CD14-positive monocyte (primary cell): ENCODE results near the gene SLX9. TPM values are rescaled to one million over a fixed set of nuclear protein-coding genes. Genes with fewer than 3 reads are reported as not detected.

Experiments used
- DNase-seq, 3 donors: peaks; one replicate each; pipeline ENCODE4 v3.0.0-alpha.2; 2011 to 2022
- H2AFZ ChIP-seq: 2 replicates; pipeline ENCODE4 v1.6.0; 2012; ENCODE audit warnings: mild to moderate bottlenecking, low read depth, low read length, inconsistent platforms; ENCODE audit not compliant: insufficient read depth, poor library complexity, severe bottlenecking
- H3K27ac ChIP-seq, 2 donors: 1 replicate in 1 of 2; 2 replicates in 1 of 2; pipeline ENCODE4 v1.5.1; 2012 to 2013; ENCODE audit warnings: low read length in 2 of 2, control low read depth in 1 of 2, inconsistent platforms in 1 of 2, low read depth in 1 of 2, mild to moderate bottlenecking in 1 of 2
- H3K27me3 ChIP-seq, 2 donors: one replicate each; pipeline versions ENCODE4 v1.6.0 to v1.6.1; 2011 to 2013; ENCODE audit warnings: low read length in 2 of 2; ENCODE audit not compliant: control insufficient read depth in 2 of 2, insufficient read depth in 2 of 2
- H3K36me3 ChIP-seq, 2 donors: replicated peaks in 1 of 2; 1 replicate in 1 of 2; 2 replicates in 1 of 2; pipeline versions ENCODE4 v1.5.1 to v1.6.1; 2012 to 2013; ENCODE audit warnings: low read length in 2 of 2, control low read depth in 1 of 2, inconsistent platforms in 1 of 2, mild to moderate bottlenecking in 1 of 2; ENCODE audit not compliant: insufficient read depth in 2 of 2, control insufficient read depth in 1 of 2
- H3K4me1 ChIP-seq, 2 donors: 1 replicate in 1 of 2; 2 replicates in 1 of 2; pipeline versions ENCODE4 v1.5.1 to v1.6.1; 2012 to 2013; ENCODE audit warnings: low read length in 2 of 2, control low read depth in 1 of 2, inconsistent platforms in 1 of 2, mild to moderate bottlenecking in 1 of 2, moderate library complexity in 1 of 2; ENCODE audit not compliant: insufficient read depth in 2 of 2, control insufficient read depth in 1 of 2
- H3K4me2 ChIP-seq: replicated peaks from 2 replicates; pipeline ENCODE3; 2012; ENCODE audit warnings: low read length, moderate library complexity, mild to moderate bottlenecking; ENCODE audit not compliant: poor library complexity, severe bottlenecking; ENCODE audit errors: extremely low read depth
- H3K4me3 ChIP-seq, 3 experiments: fragments of 200-600 bp in 1 of 3; sonication (generic) in 1 of 3; replicated peaks in 1 of 3; 1 replicate in 2 of 3; 2 replicates in 1 of 3; pipeline ENCODE4 v1.5.1; 2011 to 2013; ENCODE audit warnings: low read length in 3 of 3, mild to moderate bottlenecking in 3 of 3, control low read depth in 2 of 3, low read depth in 2 of 3, inconsistent platforms in 1 of 3, moderate library complexity in 1 of 3
- H3K79me2 ChIP-seq: 2 replicates; pipeline ENCODE4 v1.6.0; 2012; ENCODE audit warnings: mild to moderate bottlenecking, control low read depth, inconsistent platforms, low read length, moderate library complexity; ENCODE audit not compliant: insufficient read depth
- H3K9ac ChIP-seq: 2 replicates; pipeline ENCODE4 v1.6.0; 2017; ENCODE audit warnings: low read length, mild to moderate bottlenecking; ENCODE audit not compliant: insufficient read depth, poor library complexity, severe bottlenecking
- H3K9me3 ChIP-seq, 2 donors: replicated peaks in 1 of 2; 1 replicate in 1 of 2; 2 replicates in 1 of 2; pipeline versions ENCODE4 v1.5.1 to v1.6.1; 2012 to 2013; ENCODE audit warnings: low read length in 2 of 2, control low read depth in 1 of 2; ENCODE audit not compliant: control insufficient read depth in 1 of 2, insufficient read depth in 1 of 2
- H4K20me1 ChIP-seq: 2 replicates; pipeline ENCODE4 v1.6.0; 2012; ENCODE audit warnings: mild to moderate bottlenecking, low read length, control low read depth, moderate library complexity; ENCODE audit not compliant: insufficient read depth
- H3K27ac Mint-ChIP-seq, 7 donors: one replicate each; pipeline ENCODE4 v1.8.0; 2020; ENCODE audit warnings: mild to moderate bottlenecking in 7 of 7, mixed read lengths in 7 of 7, moderate library complexity in 6 of 7, inconsistent platforms in 2 of 7
- H3K27me3 Mint-ChIP-seq, 3 donors: one replicate each; pipeline ENCODE4 v1.8.0; 2021 to 2022; ENCODE audit warnings: low read depth in 3 of 3, mild to moderate bottlenecking in 3 of 3, mixed read lengths in 3 of 3, moderate library complexity in 3 of 3, inconsistent platforms in 1 of 3
- H3K36me3 Mint-ChIP-seq, 2 donors: one replicate each; pipeline ENCODE4 v1.8.0; 2020; ENCODE audit warnings: mixed read lengths in 2 of 2, inconsistent platforms in 1 of 2, mild to moderate bottlenecking in 1 of 2
- H3K4me1 Mint-ChIP-seq: one replicate; pipeline ENCODE4 v1.8.0; 2020; ENCODE audit warnings: mild to moderate bottlenecking, mixed read lengths
- H3K4me3 Mint-ChIP-seq, 2 donors: one replicate each; pipeline ENCODE4 v1.8.0; 2020; ENCODE audit warnings: mild to moderate bottlenecking in 2 of 2, mixed read lengths in 2 of 2, moderate library complexity in 1 of 2
- H3K9me3 Mint-ChIP-seq, 7 donors: one replicate each; pipeline ENCODE4 v1.8.0; 2020 to 2022; ENCODE audit warnings: mixed read lengths in 7 of 7, mild to moderate bottlenecking in 6 of 7, moderate library complexity in 6 of 7, inconsistent platforms in 2 of 7
- WGBS: methylation state at CpG from one replicate; pipeline ENCODE4 v1.1.5; 2013; ENCODE audit warnings: missing lambda C conversion rate; ENCODE audit not compliant: insufficient coverage; 5-methylcytosine and 5-hydroxymethylcytosine counted together
- intact Hi-C, 2 donors: fragments of 100-400 bp; cut with micrococcal nuclease; formaldehyde crosslinking; loops; one replicate each; pipeline versions ENCODE4 v1.15.0 to v1.15.1; 2023
- polyA plus RNA-seq, 3 donors: library from polyadenylated mRNA; depleted of rRNA in 1 of 3; unstranded in 2 of 3; stranded (reverse) in 1 of 3; fragments of 300-500 nt in 2 of 3; fragments of >200 nt in 1 of 3; fragmentation: Illumina TruSeq in 2 of 3; gene quantifications; 1 replicate in 2 of 3; 2 replicates in 1 of 3; pipeline ENCODE4 v1.2.3, GENCODE V29; 2012 to 2021
- TF ChIP-seq, protein P1 (sequence below): fragments of 200-600 bp; IDR thresholded peaks from one replicate; pipeline ENCODE4 v1.8.0; 2022; ENCODE audit warnings: antibody characterized with exemption, mild to moderate bottlenecking

The SLX9 gene
- polyA plus RNA-seq, 3 donors = 7.5 to 9.0 (median 9.0) TPM

DNA sequence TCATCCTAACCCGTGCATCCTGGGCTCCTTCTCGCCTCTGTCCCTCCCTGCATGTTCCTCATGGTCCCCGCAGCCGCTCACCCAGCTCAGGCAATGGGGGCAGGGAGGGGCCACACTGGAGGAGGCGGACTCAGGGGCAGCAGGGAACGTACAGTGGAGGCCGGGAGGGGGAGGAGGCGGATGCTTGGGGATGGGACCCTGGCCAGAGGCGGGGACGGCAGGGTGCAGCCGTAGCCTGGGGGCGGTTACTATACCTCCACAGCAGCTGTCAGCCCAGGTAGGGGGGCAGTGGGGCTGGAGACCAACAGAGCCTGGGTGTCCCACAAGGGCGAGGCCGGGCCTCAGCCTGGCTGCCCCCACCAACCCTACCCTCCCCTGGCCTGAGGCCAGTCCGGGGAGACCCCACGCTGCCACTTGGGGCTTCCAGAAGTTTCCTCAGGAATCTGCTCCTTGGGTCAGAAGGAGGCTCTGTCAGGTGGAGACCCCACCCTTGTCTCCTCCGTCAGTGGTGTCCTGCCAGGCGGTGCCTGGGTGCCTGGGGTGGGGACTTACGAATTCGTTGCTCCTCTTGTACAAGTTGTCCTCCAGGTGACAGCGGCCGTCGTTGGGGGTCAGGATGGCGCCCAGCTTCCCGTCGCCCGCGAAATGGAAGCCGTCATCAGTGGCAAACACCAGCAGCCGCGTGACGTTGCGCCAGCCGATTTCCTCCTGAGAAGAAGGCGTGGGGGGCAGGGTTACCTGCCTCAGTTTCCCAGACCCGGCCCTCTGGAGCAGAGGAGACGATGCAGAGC, 39.9 kb upstream of the SLX9 start:
- H3K36me3 ChIP-seq = peaks cover 98 to 99% of the 10 kb centered on the region in 2 donors
- H3K27me3 ChIP-seq = no peaks in the 10 kb centered on the region
- H3K9ac ChIP-seq = no peak overlapping the region
- H3K27ac ChIP-seq = peak overlapping the region; percentile 23 to 39
- no peak overlapping the region for H3K4me3 ChIP-seq
- Mint-ChIP-seq H3K4me3 (no peak overlapping the region), H3K27me3 (peaks cover 0 to 1% (median 0%) of the 10 kb centered on the region in 3 donors), H3K4me1 (peaks cover 42% of the 10 kb centered on the region), H3K27ac (peak overlapping the region in 3 of 7 donors; percentile 66 to 86 (median 66)), H3K36me3 (peaks cover 73 to 99% of the 10 kb centered on the region in 2 donors), H3K9me3 (peaks cover 0 to 3% (median 0%) of the 10 kb centered on the region in 7 donors)
- TF ChIP-seq, protein P1, sequence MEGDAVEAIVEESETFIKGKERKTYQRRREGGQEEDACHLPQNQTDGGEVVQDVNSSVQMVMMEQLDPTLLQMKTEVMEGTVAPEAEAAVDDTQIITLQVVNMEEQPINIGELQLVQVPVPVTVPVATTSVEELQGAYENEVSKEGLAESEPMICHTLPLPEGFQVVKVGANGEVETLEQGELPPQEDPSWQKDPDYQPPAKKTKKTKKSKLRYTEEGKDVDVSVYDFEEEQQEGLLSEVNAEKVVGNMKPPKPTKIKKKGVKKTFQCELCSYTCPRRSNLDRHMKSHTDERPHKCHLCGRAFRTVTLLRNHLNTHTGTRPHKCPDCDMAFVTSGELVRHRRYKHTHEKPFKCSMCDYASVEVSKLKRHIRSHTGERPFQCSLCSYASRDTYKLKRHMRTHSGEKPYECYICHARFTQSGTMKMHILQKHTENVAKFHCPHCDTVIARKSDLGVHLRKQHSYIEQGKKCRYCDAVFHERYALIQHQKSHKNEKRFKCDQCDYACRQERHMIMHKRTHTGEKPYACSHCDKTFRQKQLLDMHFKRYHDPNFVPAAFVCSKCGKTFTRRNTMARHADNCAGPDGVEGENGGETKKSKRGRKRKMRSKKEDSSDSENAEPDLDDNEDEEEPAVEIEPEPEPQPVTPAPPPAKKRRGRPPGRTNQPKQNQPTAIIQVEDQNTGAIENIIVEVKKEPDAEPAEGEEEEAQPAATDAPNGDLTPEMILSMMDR = no peak
- intact Hi-C loops = no loop called here
- no peak overlapping the region for H3K4me2 ChIP-seq
- no peaks in the 10 kb centered on the region for H3K9me3 ChIP-seq
- H3K4me1 ChIP-seq = peaks cover 48 to 69% of the 10 kb centered on the region in 2 donors
- no peak for DNase-seq
- H4K20me1 ChIP-seq = peaks cover 99% of the 10 kb centered on the region
- H3K79me2 ChIP-seq = peaks cover 86% of the 10 kb centered on the region
- no peak overlapping the region for H2AFZ ChIP-seq
- WGBS = 90% methylated on average over 31 of the region's 37 CpGs

DNA sequence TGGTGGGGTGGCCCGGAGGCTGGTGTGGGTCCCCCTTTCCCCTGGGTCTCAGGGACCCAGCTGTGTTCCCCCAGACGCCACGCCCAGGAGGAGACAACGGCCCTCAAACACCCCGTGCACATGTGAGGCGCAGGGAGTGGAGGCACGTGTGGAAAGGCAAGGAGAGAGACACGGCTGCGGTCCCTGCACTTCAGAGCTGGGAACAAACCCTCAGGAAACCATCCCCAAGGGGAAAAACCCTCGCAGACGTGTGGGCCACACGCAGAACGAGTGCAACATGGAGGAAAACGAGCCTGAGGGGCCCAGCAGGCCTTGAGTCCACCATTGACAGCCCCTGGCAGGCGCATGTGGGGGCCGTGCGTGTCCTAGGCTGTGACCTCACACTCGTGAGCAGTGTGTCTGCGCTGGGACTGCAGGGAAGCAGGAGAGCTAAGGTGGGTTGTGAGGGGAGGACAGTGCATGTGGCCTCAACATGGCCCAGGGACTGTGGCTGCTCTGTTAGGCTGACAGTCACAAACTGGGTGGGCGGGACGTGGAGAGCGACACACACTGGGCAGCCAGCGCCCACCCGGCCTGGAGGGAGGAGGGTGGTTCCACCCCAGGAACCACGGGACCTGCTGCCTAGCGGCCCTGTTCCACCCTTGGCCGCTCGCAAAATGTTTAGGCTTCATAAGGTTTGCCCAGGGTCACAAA, 39.1 kb upstream of the SLX9 start:
- H2AFZ ChIP-seq = no peak overlapping the region
- Mint-ChIP-seq H3K36me3 (peaks cover 73 to 100% of the 10 kb centered on the region in 2 donors), H3K9me3 (peaks cover 0 to 1% (median 0%) of the 10 kb centered on the region in 7 donors), H3K4me1 (peaks cover 48% of the 10 kb centered on the region), H3K27ac (peak overlapping the region in 5 of 7 donors; percentile 30 to 79 (median 50)), H3K27me3 (peaks cover 0 to 1% (median 0%) of the 10 kb centered on the region in 3 donors), H3K4me3 (no peak overlapping the region)
- no peak for DNase-seq
- H3K27me3 ChIP-seq = no peaks in the 10 kb centered on the region
- intact Hi-C loops = no loop called here
- no peaks in the 10 kb centered on the region for H3K9me3 ChIP-seq
- 97% methylated on average over 26 of the region's 28 CpGs for WGBS
- peaks cover 56 to 76% of the 10 kb centered on the region in 2 donors for H3K4me1 ChIP-seq
- H3K9ac ChIP-seq = no peak overlapping the region
- no peak overlapping the region for H3K4me2 ChIP-seq
- peaks cover 92% of the 10 kb centered on the region for H3K79me2 ChIP-seq
- TF ChIP-seq, protein P1 = no peak
- H3K36me3 ChIP-seq = peaks cover 99 to 100% of the 10 kb centered on the region in 2 donors
- H3K27ac ChIP-seq = peak overlapping the region; percentile 23 to 39
- no peak overlapping the region for H3K4me3 ChIP-seq
- H4K20me1 ChIP-seq = peaks cover 100% of the 10 kb centered on the region
